T-helper 1 cell treated with Interleukin-12 subunit alpha and Interleukin-12 subunit beta and Interleukin-4 antibody, amounts not matched to agents 30 μg/mL and 1 μg/mL, for 36 hours (primary cell): ENCODE results near the gene KLHL15.
"Not testable (repeated sequence)": the region's sequence is repeated elsewhere in the genome, so short reads cannot be mapped to it uniquely, and the experiment has no call there.

ENCODE experiments used
- H3K27ac Mint-ChIP-seq: one replicate; pipeline ENCODE4 v1.8.0; 2021; ENCODE audit warnings: mild to moderate bottlenecking, mixed read lengths
- H3K27me3 Mint-ChIP-seq: one replicate; pipeline ENCODE4 v1.8.0; 2021; ENCODE audit warnings: low read depth, mixed read lengths
- H3K36me3 Mint-ChIP-seq: one replicate; pipeline ENCODE4 v1.8.0; 2021; ENCODE audit warnings: low read depth, mixed read lengths
- H3K4me1 Mint-ChIP-seq: one replicate; pipeline ENCODE4 v1.8.0; 2021; ENCODE audit warnings: low read depth, mixed read lengths
- H3K4me3 Mint-ChIP-seq: one replicate; pipeline ENCODE4 v1.8.0; 2021; ENCODE audit warnings: mild to moderate bottlenecking, moderate library complexity, mixed read lengths
- H3K9me3 Mint-ChIP-seq: one replicate; pipeline ENCODE4 v1.8.0; 2021; ENCODE audit warnings: mixed read lengths

Gene KLHL15, protein sequence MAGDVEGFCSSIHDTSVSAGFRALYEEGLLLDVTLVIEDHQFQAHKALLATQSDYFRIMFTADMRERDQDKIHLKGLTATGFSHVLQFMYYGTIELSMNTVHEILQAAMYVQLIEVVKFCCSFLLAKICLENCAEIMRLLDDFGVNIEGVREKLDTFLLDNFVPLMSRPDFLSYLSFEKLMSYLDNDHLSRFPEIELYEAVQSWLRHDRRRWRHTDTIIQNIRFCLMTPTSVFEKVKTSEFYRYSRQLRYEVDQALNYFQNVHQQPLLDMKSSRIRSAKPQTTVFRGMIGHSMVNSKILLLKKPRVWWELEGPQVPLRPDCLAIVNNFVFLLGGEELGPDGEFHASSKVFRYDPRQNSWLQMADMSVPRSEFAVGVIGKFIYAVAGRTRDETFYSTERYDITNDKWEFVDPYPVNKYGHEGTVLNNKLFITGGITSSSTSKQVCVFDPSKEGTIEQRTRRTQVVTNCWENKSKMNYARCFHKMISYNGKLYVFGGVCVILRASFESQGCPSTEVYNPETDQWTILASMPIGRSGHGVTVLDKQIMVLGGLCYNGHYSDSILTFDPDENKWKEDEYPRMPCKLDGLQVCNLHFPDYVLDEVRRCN

DNA sequence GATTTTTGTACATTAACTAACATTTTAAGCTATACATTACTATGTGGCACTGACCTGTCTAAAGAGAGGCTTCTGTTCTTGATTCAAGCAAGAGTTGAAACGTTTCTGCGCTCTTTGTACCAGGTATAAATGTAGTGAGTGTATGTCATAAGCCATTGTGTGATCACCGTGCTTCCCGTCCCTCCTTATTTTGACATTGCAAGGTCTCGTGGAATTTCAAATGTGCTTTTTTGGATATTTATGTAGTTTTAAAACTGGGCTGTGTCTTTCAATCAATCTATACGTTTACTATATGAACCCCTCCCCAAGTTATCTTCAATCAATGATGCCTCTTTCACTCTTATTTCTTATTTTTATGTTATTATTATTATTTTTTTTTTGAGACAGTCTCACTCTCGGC, at the start of gene KLHL15:
Gene KLHL15, minus strand, starts transcription at position 101 of the 400 bp plus-strand sequence. CDS start 20,493 bp downstream, outside the sequence.
- Mint-ChIP-seq H3K36me3 (no peaks in the 10 kb centered on the region), H3K27me3 (no peaks in the 10 kb centered on the region), H3K4me3 (peak within 1 kb of the TSS; percentile 75), H3K9me3 (no peaks in the 10 kb centered on the region), H3K4me1 (peaks cover 9% of the 10 kb centered on the region), H3K27ac (peak within 1 kb of the TSS; percentile 93)

DNA sequence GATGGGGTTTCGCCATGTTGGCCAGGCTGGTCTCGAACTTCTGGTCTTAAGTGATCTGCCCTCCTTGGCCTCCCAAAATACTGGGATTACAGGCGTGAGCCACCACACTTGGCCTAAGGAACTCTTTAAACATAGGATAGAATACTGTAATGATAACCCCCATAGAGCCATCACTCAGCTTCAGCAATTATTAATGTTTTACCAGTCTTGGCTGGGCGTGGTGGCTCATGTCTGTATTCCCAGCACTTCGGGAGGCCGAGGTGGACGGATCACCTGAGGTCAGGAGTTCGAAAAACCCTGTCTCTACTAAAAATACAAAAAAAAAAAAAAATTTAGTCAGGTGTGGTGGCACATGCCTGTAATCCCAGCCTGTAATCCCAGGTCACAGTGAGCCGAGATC, 42.9 kb upstream of the KLHL15 start:
- peaks cover 16% of the 10 kb centered on the region for H3K36me3 Mint-ChIP-seq
- H3K4me1 Mint-ChIP-seq = peaks cover 4% of the 10 kb centered on the region
- no peaks in the 10 kb centered on the region for H3K9me3 Mint-ChIP-seq
- no peaks in the 10 kb centered on the region for H3K27me3 Mint-ChIP-seq
- H3K27ac Mint-ChIP-seq = no peak overlapping the region
- H3K4me3 Mint-ChIP-seq = no peak overlapping the region

- Mint-ChIP-seq H3K4me3 (no peak overlapping the region), H3K27ac (no peak overlapping the region), H3K36me3 (peaks cover 21% of the 10 kb centered on the region), H3K4me1 (peaks cover 5% of the 10 kb centered on the region), H3K9me3 (no peaks in the 10 kb centered on the region), H3K27me3 (no peaks in the 10 kb centered on the region)
These were observed 36.5 kb upstream of the KLHL15 start for GRCh38 chrX:24063488-24063887.

DNA sequence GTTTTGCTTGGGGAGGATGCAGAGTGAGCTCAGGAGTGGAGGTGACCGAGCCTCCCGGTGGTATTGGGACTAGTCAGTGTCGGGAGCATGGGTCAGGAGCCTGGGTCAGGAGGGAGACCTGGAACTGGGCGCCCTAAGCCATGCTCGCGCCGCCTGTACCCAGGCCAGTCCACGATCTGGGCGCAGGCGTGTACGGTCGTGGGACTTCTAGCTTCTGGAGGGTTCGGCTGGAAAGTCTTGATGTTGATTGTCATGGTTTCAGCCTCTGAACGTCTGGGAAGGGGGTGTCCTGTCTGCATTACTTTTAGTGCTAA, 28.0 kb upstream of the KLHL15 start:
- H3K4me1 Mint-ChIP-seq = peaks cover 10% of the 10 kb centered on the region
- H3K36me3 Mint-ChIP-seq = peaks cover 10% of the 10 kb centered on the region
- H3K27me3 Mint-ChIP-seq = no peaks in the 10 kb centered on the region
- no peak overlapping the region for H3K4me3 Mint-ChIP-seq
- no peaks in the 10 kb centered on the region for H3K9me3 Mint-ChIP-seq
- H3K27ac Mint-ChIP-seq = peak overlapping the region; percentile 99

GRCh38 chrX:24054182-24055042, 27.4 kb upstream of the KLHL15 start, which contains the start of gene EIF2S3:
Gene EIF2S3 (plus strand): TSS chrX:24054956. CDS start chrX:24054969, 13 bp downstream.
- no peak within 1 kb of the TSS for H3K4me3 Mint-ChIP-seq
- H3K36me3 Mint-ChIP-seq = peaks cover 6% of the 10 kb centered on the region
- peak within 1 kb of the TSS; percentile 99 for H3K27ac Mint-ChIP-seq
- no peaks in the 10 kb centered on the region for H3K9me3 Mint-ChIP-seq
- H3K4me1 Mint-ChIP-seq = peaks cover 8% of the 10 kb centered on the region
- H3K27me3 Mint-ChIP-seq = no peaks in the 10 kb centered on the region

DNA sequence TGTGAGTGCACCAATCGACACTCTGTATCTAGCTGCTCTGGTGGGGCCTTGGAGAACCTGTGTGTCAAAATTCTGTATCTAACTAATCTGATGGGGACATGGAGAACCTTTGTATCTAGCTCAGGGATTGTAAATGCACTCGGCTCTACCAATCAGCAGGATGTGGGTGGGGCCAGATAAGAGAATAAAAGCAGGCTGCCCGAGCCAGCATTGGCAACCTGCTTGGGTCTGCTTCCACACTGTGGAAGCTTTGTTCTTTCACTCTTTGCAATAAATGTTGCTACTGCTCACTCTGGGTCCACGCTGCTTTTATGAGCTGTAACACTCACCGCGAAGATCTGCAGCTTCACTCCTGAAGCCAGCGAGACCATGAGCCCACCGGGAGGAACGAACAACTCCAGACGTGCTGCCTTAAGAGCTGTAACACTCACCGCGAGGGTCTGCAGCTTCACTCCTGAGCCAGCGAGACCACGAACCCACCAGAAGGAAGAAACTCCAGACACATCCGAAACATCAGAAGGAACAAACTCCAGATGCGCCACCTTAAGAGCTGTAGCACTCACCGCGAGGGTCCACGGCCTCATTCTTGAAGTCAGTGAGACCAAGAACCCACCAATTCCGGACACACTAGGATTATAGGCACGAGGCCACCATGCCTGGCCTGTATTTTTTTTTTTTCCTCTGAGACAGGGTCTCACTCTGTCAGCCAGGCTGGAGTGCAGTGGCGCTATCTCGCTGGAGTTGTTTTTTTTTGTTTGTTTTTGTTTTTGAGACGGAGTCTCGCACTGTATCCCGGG, 23.7 kb upstream of the KLHL15 start:
- peak overlapping the region; percentile 34 for H3K27ac Mint-ChIP-seq
- H3K4me1 Mint-ChIP-seq, H3K27me3 Mint-ChIP-seq, H3K36me3 Mint-ChIP-seq, H3K9me3 Mint-ChIP-seq: not testable (repeated sequence)
- peak overlapping the region; percentile 56 for H3K4me3 Mint-ChIP-seq

DNA sequence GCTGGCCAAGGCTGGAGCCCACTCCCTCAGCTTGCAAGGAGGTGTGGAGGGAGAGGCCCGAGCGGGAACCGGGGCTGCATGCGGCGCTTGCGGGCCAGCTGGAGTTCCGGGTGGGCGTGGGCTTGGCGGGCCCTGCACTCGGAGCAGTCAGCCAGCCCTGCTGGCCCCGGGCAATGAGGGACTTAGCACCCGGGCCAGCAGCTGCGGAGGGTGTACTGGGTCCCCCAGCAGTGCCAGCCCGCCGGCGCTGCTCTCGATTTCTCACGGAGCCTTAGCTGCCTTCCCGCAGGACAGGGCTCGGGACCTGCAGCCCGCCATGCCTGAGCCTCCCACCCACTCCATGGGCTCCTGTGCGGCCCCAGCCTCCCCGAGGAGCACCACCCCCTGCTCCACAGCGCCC, 22.7 kb upstream of the KLHL15 start:
- not testable (repeated sequence) for H3K4me1 Mint-ChIP-seq, H3K9me3 Mint-ChIP-seq, H3K4me3 Mint-ChIP-seq, H3K36me3 Mint-ChIP-seq, H3K27ac Mint-ChIP-seq, H3K27me3 Mint-ChIP-seq

DNA sequence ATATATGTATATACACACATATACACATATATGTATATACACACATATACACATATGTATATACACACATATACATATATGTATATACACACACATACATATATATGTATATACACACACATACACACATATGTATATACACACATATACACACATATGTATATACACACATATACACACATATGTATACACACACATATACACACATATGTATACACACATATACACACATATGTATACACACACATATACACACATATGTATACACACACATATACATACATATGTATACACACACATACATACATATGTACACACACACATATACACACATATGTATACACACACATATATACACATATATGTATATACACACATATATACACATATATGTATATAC, 19.1 kb upstream of the KLHL15 start:
- H3K27ac Mint-ChIP-seq, H3K4me3 Mint-ChIP-seq, H3K4me1 Mint-ChIP-seq, H3K27me3 Mint-ChIP-seq, H3K36me3 Mint-ChIP-seq, H3K9me3 Mint-ChIP-seq: not testable (repeated sequence)

DNA sequence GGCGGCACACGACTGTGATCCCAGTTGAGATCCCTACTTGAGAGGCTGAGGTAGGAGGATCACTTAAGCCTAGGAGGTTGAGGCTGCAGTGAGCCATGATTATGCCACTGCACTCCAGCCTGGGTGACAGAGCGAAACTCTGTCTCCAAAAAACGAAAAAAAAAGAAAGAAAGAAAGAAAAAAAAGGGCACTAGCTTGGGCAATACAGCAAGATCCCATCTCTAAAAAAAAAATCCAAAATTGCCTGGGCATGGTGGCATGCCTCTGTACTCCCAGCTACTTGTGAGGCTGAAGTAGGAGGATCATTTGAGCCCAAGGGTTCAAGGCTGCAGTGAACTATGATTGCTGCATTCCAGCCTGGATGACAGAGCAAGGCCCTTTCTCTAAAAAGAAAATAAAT, 10.7 kb upstream of the KLHL15 start:
- Mint-ChIP-seq H3K9me3 (no peaks in the 10 kb centered on the region), H3K27me3 (no peaks in the 10 kb centered on the region), H3K36me3 (no peaks in the 10 kb centered on the region), H3K27ac (no peak overlapping the region), H3K4me3 (no peak overlapping the region), H3K4me1 (no peaks in the 10 kb centered on the region)

DNA sequence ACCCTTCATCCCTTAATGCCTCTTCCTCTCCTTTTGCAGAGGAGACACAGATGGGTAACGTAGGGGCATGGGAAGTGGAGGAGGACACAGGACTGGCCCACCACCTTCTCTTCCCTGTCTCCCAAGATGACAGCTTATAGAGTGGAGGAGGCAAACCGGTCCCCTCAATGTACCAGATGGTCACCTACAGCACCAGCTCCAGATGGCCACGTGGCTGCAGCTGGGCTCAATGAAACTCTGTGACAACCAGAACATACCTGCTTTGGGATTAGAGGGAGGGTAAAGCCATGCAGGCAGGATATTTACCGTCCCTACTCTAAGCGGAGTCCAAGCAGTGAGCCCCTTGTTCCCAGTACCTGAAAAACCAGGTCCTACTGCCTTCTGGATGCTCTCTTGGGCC, 7.5 kb upstream of the KLHL15 start:
- H3K27me3 Mint-ChIP-seq = no peaks in the 10 kb centered on the region
- no peak overlapping the region for H3K4me3 Mint-ChIP-seq
- H3K9me3 Mint-ChIP-seq = no peaks in the 10 kb centered on the region
- H3K36me3 Mint-ChIP-seq = no peaks in the 10 kb centered on the region
- no peak overlapping the region for H3K27ac Mint-ChIP-seq
- H3K4me1 Mint-ChIP-seq = no peaks in the 10 kb centered on the region

GRCh38 chrX:24030597-24030996, 3.6 kb upstream of the KLHL15 start:
- Mint-ChIP-seq H3K27me3 (no peaks in the 10 kb centered on the region), H3K4me1 (peaks cover 4% of the 10 kb centered on the region), H3K27ac (no peak overlapping the region), H3K4me3 (no peak overlapping the region), H3K36me3 (no peaks in the 10 kb centered on the region), H3K9me3 (no peaks in the 10 kb centered on the region)

DNA sequence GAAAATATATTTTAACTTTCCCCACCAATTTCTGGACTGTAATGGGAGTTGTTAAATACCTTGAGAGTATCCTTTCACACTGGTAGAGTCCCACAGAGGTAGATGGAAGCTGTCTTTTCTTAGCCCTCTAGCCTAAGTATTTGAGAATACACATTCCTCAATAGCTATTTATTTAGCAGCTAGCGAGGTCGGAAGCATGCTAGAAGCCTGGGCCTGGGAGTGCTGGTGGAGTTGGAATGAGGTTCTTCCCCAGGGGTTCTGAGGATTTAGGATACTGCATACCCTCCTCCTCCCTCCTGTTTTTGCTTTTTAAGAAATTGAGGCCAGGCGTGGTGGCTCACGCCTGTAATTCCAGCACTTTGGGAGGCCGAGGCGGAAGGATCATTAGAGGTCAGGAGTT, 999 bp upstream of the KLHL15 start:
- Mint-ChIP-seq H3K4me3 (no peak overlapping the region), H3K36me3 (no peaks in the 10 kb centered on the region), H3K27ac (no peak overlapping the region), H3K9me3 (no peaks in the 10 kb centered on the region), H3K27me3 (no peaks in the 10 kb centered on the region), H3K4me1 (peaks cover 8% of the 10 kb centered on the region)

DNA sequence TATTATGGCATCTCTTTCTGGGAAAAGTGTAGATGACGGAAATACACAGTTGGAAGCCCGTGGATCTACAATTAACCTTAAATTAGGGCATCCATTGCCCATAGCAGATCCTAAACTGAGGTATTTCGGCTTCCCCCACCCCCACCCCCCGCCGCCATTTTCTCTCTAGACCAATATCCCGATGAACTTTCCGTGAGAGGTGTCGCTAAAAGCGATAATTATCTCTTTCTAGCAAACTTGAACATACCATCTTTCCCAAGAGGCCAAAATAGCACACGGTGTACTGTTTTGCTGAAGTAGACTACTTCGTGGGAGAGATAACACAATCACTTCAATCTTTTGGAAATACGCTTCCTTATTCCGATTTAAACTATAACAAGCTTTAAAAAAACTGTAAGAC, 554 bp downstream of the KLHL15 start:
- Mint-ChIP-seq H3K4me3 (peak overlapping the region; percentile 75), H3K4me1 (peaks cover 14% of the 10 kb centered on the region), H3K27me3 (no peaks in the 10 kb centered on the region), H3K27ac (peak overlapping the region; percentile 93), H3K36me3 (peaks cover 4% of the 10 kb centered on the region), H3K9me3 (no peaks in the 10 kb centered on the region)

DNA sequence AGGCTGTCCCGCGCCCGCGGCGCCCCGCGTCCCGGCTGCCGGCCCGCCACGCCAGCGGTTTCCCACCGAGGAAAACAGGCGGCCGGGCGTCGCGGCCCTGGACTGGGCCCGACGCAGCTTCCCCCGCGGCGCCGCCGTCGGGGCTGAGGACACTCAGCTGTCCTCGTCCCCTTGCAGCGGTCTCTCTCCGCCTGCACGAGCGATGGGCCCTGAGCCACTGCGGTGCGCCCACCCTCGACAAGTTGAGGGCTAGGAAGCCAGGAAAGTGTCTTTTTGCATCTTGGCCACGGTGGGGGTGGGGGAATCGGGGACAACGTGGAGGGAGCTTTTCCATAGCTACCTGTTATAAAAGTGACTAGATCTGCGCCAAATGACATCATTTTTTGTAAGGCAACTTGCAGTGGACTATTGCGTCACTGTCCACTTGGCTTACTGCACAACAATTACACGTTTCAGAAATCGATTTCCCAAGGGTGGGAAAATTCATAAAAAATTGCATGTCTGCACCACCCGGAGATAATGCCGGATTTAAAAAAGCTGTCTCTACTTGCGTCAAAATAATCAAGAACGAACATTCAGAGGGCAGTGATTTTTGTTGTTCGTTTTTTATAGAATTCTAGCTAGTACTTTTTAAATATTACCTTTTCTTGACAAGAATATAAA, 1.1 kb downstream of the KLHL15 start:
- no peaks in the 10 kb centered on the region for H3K27me3 Mint-ChIP-seq
- H3K27ac Mint-ChIP-seq = peak overlapping the region; percentile 93
- peak overlapping the region; percentile 75 for H3K4me3 Mint-ChIP-seq
- no peaks in the 10 kb centered on the region for H3K9me3 Mint-ChIP-seq
- H3K36me3 Mint-ChIP-seq = peaks cover 7% of the 10 kb centered on the region
- peaks cover 19% of the 10 kb centered on the region for H3K4me1 Mint-ChIP-seq
